ENCODE measurements around the gene LGR5.

DNA sequence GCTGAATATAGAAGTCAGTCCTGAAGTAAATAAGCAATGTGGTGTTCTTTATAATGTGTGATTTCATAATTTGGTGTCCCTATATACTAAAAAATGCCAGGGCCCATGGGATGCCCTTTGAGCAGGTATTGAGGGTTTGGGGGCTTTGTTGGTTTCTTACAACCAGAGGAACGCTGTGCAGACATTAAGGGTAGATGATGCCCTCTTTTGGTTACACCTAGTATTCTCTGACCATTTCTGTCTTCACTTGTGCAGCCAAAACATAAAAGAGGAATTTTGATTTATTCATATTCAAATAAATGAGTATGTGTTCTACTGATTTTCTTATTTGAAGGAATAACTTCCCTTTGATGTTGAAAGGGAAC is 3.0 kb downstream of the LGR5 start:
- TF ChIP-seq CTCF (IDR thresholded peaks at IDR 0.05; ENCODE audit: insufficient read depth, low read depth, low read length) (no peak), EZH2 (IDR thresholded peaks at IDR 0.05; ENCODE audit: insufficient read depth, low read length) (no peak)
